GM23248 (cell line): Measurements from ENCODE around the gene DEPP1.

ENCODE experiments used
- EZH2 ChIP-seq: fragments of 200-600 bp; sonication (generic); IDR thresholded peaks from 2 replicates; pipeline ENCODE4 v1.6.1; 2018; ENCODE audit warnings: antibody characterized with exemption, mild to moderate bottlenecking; ENCODE audit not compliant: insufficient read depth, poor library complexity, severe bottlenecking
- EZH2phosphoT487 ChIP-seq: fragments of 200-600 bp; sonication (generic); IDR thresholded peaks from 2 replicates; pipeline ENCODE4 v1.6.1; 2018; ENCODE audit warnings: antibody characterized with exemption, moderate library complexity, mild to moderate bottlenecking, low read depth; ENCODE audit not compliant: insufficient read depth

GRCh38 chr10:44984671-44985101 is 6.1 kb upstream of the DEPP1 start:
- TF ChIP-seq EZH2: no peak
- TF ChIP-seq EZH2phosphoT487: no peak
